Epidermal melanocyte (primary cell): ENCODE results near the gene RNF111.
"Not testable (repeated sequence)": the region's sequence is repeated elsewhere in the genome, so short reads cannot be mapped to it uniquely, and the experiment has no call there.

Experiments used
- DNase-seq: peaks from one replicate; pipeline ENCODE4 v3.0.0; 2011; ENCODE audit warnings: low spot score; ENCODE audit not compliant: insufficient read length

Gene RNF111

DNA sequence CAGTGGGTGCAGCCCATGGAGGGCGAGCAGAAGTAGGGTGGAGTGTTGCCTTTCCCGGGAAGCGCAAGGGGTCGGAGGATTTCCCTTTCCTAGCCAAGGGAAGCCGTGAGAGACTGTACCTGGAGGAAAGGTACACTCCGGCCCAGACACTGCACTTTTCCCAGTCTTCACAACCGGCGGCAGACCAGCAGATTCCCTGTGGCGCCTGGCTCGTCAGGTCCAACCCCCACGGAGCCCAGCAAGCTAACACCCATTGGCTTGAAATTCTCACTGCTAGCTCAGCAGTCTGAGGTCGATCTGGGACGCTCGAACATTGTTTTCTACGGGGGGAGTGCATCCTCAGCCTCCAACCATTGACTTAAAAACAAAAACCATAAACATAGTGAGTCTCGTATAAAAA, 144.0 kb downstream of the RNF111 start:
- DNase-seq = no peak

DNA sequence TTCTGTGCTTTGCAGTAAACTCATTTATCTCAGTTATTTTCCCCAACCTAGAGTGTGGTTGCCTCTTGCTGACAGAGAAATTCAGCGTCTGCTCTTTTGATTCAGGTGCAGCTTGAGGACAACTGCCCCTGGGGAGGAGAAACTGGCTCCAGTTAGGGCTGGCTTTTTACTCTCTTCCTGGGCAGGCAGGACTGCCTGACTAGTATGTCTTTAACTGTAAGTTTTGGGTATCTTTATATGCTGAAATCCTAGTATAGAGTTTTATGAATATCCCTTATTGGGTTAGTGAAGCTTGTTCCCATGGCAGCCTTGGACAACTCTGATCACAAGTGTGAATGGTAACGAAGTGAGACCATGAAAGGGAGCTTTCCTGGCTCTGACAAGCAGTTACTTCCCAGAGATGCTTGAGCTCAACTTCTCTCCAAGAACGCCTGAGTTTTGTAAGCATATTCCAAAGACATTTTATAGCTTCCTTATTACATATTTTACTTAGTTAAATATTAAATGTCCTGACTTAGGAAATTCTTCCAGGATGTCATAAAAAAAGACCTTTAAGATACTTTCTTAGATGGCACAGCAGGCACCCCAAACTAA, 144.6 kb downstream of the RNF111 start:
- no peak for DNase-seq

DNA sequence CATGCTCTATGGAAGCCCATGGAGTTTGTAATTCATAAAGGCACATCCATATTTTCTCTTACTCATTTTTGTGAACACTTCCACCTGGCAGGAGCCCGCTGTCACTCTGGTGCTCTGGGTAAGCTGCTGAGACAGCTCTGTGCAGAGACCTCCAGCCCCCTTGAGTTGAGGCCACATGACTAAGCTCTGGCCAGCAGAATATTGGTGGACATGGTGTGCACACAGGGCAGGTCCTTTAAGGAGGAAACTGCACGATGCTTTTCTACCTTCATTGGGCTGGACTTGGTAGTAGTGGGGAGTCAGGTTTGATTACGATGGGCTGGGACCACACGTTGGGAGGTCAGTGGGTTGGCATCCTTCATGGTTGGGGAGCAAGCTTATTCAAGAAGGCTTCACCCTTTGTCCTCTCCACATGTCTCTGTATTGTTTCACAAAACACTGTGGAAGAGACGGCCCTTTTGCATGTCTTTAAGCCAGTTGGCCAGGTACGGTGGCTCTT, 146.5 kb downstream of the RNF111 start:
- no peak for DNase-seq

DNA sequence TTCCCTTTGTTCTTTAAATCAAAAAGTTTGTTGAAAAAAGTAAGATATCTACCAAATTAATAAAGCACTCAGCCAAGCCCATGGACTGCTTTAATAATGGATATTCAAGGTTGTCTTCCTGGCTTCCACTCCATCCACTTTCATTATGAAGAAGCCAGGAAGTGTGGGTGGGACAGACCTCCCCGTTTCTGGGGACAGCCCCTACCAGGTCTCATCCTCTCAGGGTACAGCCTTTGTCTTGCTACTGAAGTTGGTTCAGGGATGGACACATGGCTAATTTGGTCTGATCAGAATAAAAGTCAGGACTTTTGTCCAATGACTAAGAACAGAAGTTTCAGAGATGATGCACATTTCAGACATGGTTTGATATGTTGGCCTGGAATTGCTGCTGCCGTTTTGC, 150.1 kb downstream of the RNF111 start:
- DNase-seq = no peak

DNA sequence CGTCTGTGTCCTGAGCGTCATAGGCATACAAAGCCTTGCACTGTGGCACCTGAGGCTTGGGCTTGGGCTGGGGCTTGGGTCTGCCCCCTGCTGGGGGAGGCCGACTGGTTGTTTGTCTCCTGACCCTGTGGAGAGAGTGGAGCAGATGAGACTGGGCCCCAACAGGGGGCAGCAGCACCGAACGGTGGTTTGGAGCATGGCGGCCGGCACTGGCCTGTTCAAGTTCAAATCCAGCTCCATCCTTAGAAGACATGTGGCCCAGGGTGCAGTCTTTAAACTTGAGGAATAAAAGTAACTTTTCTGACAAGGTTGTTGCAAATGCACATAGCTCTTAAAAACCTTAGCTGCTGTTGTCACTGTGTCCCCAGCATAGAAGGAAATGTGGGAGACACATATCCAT, 150.8 kb downstream of the RNF111 start:
- DNase-seq = no peak

DNA sequence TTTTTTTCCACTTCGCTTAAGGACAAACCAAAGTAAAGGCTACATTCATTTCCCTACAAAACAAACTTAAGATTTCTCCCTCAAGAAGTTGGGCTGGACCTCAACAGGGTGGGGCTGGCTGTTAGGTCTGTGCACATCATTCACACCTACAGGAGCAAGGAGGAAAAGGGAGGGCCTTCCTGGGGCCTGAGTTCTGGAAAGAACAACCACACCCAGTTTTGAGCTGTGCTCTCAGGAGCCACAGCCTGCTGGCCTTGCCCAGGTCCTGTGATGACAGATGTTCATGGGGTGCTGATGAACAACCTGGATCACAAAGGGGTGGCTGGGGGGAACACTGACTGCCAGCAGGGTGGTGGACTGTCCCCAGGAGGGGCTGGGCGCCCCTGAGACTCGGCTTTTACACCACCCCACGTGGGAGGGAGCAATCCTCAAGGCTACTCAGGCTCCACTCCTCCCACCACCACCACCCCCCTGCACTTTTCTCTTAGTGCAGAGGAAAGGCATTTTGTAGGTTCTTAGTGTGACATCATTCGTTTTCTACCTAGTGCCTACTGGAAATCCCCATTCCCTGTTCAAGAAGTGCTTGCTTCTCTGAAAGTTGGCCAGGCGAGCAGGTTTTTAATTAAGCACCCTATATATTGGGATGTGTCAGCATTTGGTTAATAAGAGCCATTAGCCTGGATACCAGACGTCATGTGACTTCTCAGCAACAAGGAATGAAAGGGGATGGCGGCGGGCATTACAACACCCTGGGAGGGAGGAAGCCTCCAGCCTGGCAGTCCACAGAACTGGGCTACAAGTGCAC, 153.2 kb downstream of the RNF111 start:
- no peak for DNase-seq

DNA sequence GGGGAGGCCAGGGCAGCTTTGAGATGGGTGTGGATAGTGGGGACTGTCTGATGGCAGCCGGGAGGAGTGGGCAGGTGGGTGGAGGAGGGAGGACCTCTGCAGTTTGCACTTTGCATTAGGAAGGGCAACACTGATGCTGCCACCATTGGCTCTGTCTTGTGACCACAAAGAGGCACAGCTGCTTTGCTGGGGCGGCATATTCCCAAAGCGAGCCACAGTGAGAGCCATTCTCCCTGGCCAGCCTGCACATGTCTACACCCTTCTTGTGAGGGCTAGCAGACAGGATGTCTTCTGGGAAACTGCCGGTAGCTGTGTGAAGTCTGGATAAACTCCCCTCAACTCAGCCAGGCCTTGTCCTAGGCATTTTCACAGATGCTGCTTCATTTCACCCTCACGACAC, 155.8 kb downstream of the RNF111 start:
- no peak for DNase-seq

DNA sequence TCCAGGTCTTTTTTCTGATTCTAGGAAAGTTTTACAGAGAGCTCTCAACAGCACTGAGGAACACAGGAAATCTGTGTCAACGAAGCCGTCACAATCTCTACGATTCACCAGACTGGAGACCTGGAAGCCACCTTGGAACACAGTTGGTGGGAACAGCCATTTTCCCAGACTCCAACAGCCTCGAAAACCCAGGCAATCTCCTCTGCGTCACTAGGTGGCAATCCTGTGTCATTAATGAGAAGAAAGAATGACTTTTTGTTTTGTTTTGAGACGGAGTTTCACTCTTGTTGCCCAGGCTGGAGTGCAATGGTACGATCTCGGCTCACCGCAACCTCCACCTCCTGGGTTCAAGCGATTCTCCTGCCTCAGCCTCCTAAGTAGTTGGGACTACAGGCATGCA, 157.1 kb downstream of the RNF111 start:
- not testable (repeated sequence) for DNase-seq
